Liver (tissue), 9 donors: ENCODE results near the gene TSSK2. TPM values are rescaled to one million over a fixed set of nuclear protein-coding genes. Genes with fewer than 3 reads are reported as not detected.

ENCODE experiments used
- DNase-seq: peaks from one replicate; pipeline ENCODE4 v3.0.0-alpha.2; 2017; ENCODE audit warnings: low spot score
- H3K27ac ChIP-seq, 2 donors: one replicate each; pipeline ENCODE4 v1.7.0; 2013; ENCODE audit warnings: inconsistent platforms in 2 of 2, low read length in 2 of 2, control low read depth in 1 of 2, low read depth in 1 of 2, mild to moderate bottlenecking in 1 of 2
- H3K27me3 ChIP-seq, 4 donors: one replicate each; pipeline versions ENCODE4 v1.6.1 to v1.7.0; 2013; ENCODE audit warnings: low read length in 3 of 4, inconsistent platforms in 1 of 4, mild to moderate bottlenecking in 1 of 4, moderate library complexity in 1 of 4; ENCODE audit not compliant: control insufficient read depth in 4 of 4, insufficient read depth in 4 of 4
- H3K36me3 ChIP-seq, 4 donors: one replicate each; pipeline versions ENCODE4 v1.6.1 to v1.7.0; 2013; ENCODE audit warnings: low read length in 3 of 4, mild to moderate bottlenecking in 3 of 4, low read depth in 1 of 4, moderate library complexity in 1 of 4; ENCODE audit not compliant: control insufficient read depth in 4 of 4, insufficient read depth in 3 of 4
- H3K4me1 ChIP-seq, 4 donors: one replicate each; pipeline versions ENCODE4 v1.6.1 to v1.7.0; 2013; ENCODE audit warnings: low read length in 3 of 4, mild to moderate bottlenecking in 3 of 4, moderate library complexity in 1 of 4; ENCODE audit not compliant: control insufficient read depth in 4 of 4, insufficient read depth in 4 of 4
- H3K4me3 ChIP-seq, 3 donors: one replicate each; pipeline versions ENCODE4 v1.6.1 to v1.7.0; 2013; ENCODE audit warnings: low read length in 3 of 3, control low read depth in 1 of 3, low read depth in 1 of 3, mild to moderate bottlenecking in 1 of 3
- H3K9ac ChIP-seq, 2 donors: one replicate each; pipeline ENCODE4 v1.7.0; 2013; ENCODE audit warnings: low read length in 2 of 2, mild to moderate bottlenecking in 2 of 2, moderate library complexity in 2 of 2, control low read depth in 1 of 2, low read depth in 1 of 2
- H3K9me3 ChIP-seq, 4 donors: one replicate each; pipeline versions ENCODE4 v1.6.1 to v1.7.0; 2013; ENCODE audit warnings: low read length in 3 of 4; ENCODE audit not compliant: control insufficient read depth in 4 of 4
- ATF3 ChIP-seq: IDR thresholded peaks from 2 replicates; pipeline ENCODE4 v1.6.1; 2016; ENCODE audit warnings: antibody characterized with exemption
- CTCF ChIP-seq: fragments of 150-350 bp; IDR thresholded peaks from 2 replicates; pipeline ENCODE4 v1.5.1; 2017; ENCODE audit warnings: improper control_type of control experiment, low read depth, low read length; ENCODE audit not compliant: missing input control
- EGR1 ChIP-seq, 2 donors: IDR thresholded peaks; 2 replicates each; pipeline ENCODE4 v1.6.1; 2016 to 2018; ENCODE audit warnings: antibody characterized with exemption in 2 of 2, low read depth in 2 of 2
- FOXA1 ChIP-seq: IDR thresholded peaks from 2 replicates; pipeline ENCODE4 v1.6.1; 2016; ENCODE audit warnings: antibody characterized with exemption
- FOXA2 ChIP-seq: IDR thresholded peaks from 2 replicates; pipeline ENCODE4 v1.6.1; 2016; ENCODE audit warnings: antibody characterized with exemption
- GABPA ChIP-seq, 2 donors: IDR thresholded peaks in 1 of 2; conservative IDR thresholded peaks in 1 of 2; 2 replicates each; pipeline ENCODE4 v1.6.1; 2016; ENCODE audit warnings: antibody characterized with exemption in 2 of 2, mild to moderate bottlenecking in 1 of 2, moderate library complexity in 1 of 2
- HNF4A ChIP-seq, 2 donors: conservative IDR thresholded peaks; 2 replicates each; pipeline ENCODE4 v1.6.1; 2016; ENCODE audit warnings: antibody characterized with exemption in 2 of 2, mild to moderate bottlenecking in 2 of 2
- HNF4G ChIP-seq: IDR thresholded peaks from 2 replicates; pipeline ENCODE4 v1.6.1; 2016; ENCODE audit warnings: antibody characterized with exemption
- JUND ChIP-seq, 2 donors: IDR thresholded peaks; 2 replicates each; pipeline ENCODE4 v1.6.1; 2016; ENCODE audit warnings: antibody characterized with exemption in 2 of 2
- MAX ChIP-seq: IDR thresholded peaks from 2 replicates; pipeline ENCODE4 v1.6.1; 2016; ENCODE audit warnings: antibody characterized with exemption
- NR2F2 ChIP-seq: IDR thresholded peaks from 2 replicates; pipeline ENCODE4 v1.6.1; 2016; ENCODE audit warnings: antibody characterized with exemption
- RAD21 ChIP-seq, 2 donors: IDR thresholded peaks; 2 replicates each; pipeline ENCODE4 v1.6.1; 2016; ENCODE audit warnings: antibody characterized with exemption in 2 of 2, mild to moderate bottlenecking in 2 of 2
- REST ChIP-seq: IDR thresholded peaks from 2 replicates; pipeline ENCODE4 v1.6.1; 2016; ENCODE audit warnings: antibody characterized with exemption, mild to moderate bottlenecking
- RXRA ChIP-seq, 2 donors: IDR thresholded peaks; 2 replicates each; pipeline ENCODE4 v1.6.1; 2017 to 2018; ENCODE audit warnings: antibody characterized with exemption in 2 of 2, mild to moderate bottlenecking in 1 of 2
- SP1 ChIP-seq: IDR thresholded peaks from 2 replicates; pipeline ENCODE4 v1.6.1; 2018; ENCODE audit warnings: antibody characterized with exemption, mild to moderate bottlenecking
- TAF1 ChIP-seq: conservative IDR thresholded peaks from 2 replicates; pipeline ENCODE4 v1.6.1; 2016; ENCODE audit warnings: antibody characterized with exemption, mild to moderate bottlenecking
- YY1 ChIP-seq: IDR thresholded peaks from 2 replicates; pipeline ENCODE4 v1.6.1; 2016; ENCODE audit warnings: antibody characterized with exemption, mild to moderate bottlenecking
- ZBTB33 ChIP-seq: IDR thresholded peaks from 2 replicates; pipeline ENCODE4 v1.6.1; 2016; ENCODE audit warnings: antibody characterized with exemption
- WGBS: extraction: QIAGEN DNeasy Blood & Tissue Kit; methylation state at CpG from one replicate; pipeline ENCODE4 v1.1.7; 2013; 5-methylcytosine and 5-hydroxymethylcytosine counted together
- polyA plus RNA-seq, 2 donors: library from polyadenylated mRNA; stranded (reverse) in 1 of 2; unstranded in 1 of 2; fragments of 200-250 nt in 1 of 2; fragments of >200 nt in 1 of 2; fragmentation: Nextera tagmentation in 1 of 2; extraction: Ambion mirVana in 1 of 2; gene quantifications; one replicate each; pipeline versions ENCODE4 v1.2.1 to v1.2.3, GENCODE V29; 2013 to 2015
- total RNA-seq, 2 donors: library from RNA; depleted of rRNA; stranded (reverse); fragments of >200 nt; gene quantifications; one replicate each; pipeline ENCODE4 v1.2.3, GENCODE V29; 2014
- donor health status: healthy.
- donor health status: healthy.
- donor health status: healthy.
- donor health status: healthy.
- donor health status: healthy.

TSSK2 gene
- total and polyA plus RNA-seq, 4 donors = 0.08 TPM; not detected in 3

- H3K4me1 ChIP-seq = peaks cover 8 to 38% (median 26%) of the 10 kb centered on the region in 4 donors
- no peaks in the 10 kb centered on the region for H3K27me3 ChIP-seq
- TF ChIP-seq RAD21 (IDR thresholded peaks at IDR 0.05) (no peak), CTCF (no peak), TAF1 (no peak), RXRA (IDR thresholded peaks at IDR 0.05) (no peak), EGR1 (IDR thresholded peaks at IDR 0.05; ENCODE audit: low read depth in 2 of 2) (no peak), ATF3 (no peak), YY1 (no peak), FOXA1 (no peak), MAX (no peak), NR2F2 (no peak), REST (no peak), JUND (IDR thresholded peaks at IDR 0.05) (no peak), HNF4A (conservative IDR thresholded peaks at IDR 0.05) (no peak), SP1 (no peak)
- 89% methylated on average over 11 of the region's 11 CpGs for WGBS
- no peak overlapping the region for H3K4me3 ChIP-seq
- no peak overlapping the region for H3K27ac ChIP-seq
- no peaks in the 10 kb centered on the region for H3K36me3 ChIP-seq
- peak; percentile 31 for DNase-seq
- no peaks in the 10 kb centered on the region for H3K9me3 ChIP-seq
- no peak overlapping the region for H3K9ac ChIP-seq
Observed at GRCh38 chr22:19180740-19181410, 49.8 kb downstream of the TSSK2 start.

GRCh38 chr22:19181786-19182471 is 50.8 kb downstream of the TSSK2 start:
- Histone ChIP-seq H3K4me1 (peaks cover 4 to 27% (median 15%) of the 10 kb centered on the region in 4 donors), H3K36me3 (peaks cover 0 to 3% (median 0%) of the 10 kb centered on the region in 4 donors), H3K4me3 (no peak overlapping the region), H3K9ac (no peak overlapping the region), H3K27ac (no peak overlapping the region), H3K27me3 (no peaks in the 10 kb centered on the region), H3K9me3 (no peaks in the 10 kb centered on the region)
- DNase-seq = peak; percentile 30
- 82% methylated on average over 12 of the region's 12 CpGs for WGBS
- TF ChIP-seq HNF4G = no peak
- no peak for TF ChIP-seq RAD21 (IDR thresholded peaks at IDR 0.05)
- TF ChIP-seq SP1 = no peak
- no peak for TF ChIP-seq NR2F2
- no peak for TF ChIP-seq GABPA (IDR thresholded peaks at IDR 0.05 in 1 of 2, conservative IDR thresholded peaks at IDR 0.05 in 1 of 2)
- no peak for TF ChIP-seq YY1
- TF ChIP-seq FOXA2 = no peak
- TF ChIP-seq MAX = no peak
- TF ChIP-seq ATF3 = no peak
- TF ChIP-seq FOXA1 = no peak
- no peak for TF ChIP-seq JUND (IDR thresholded peaks at IDR 0.05)
- TF ChIP-seq ZBTB33 = no peak
- no peak for TF ChIP-seq EGR1 (IDR thresholded peaks at IDR 0.05; ENCODE audit: low read depth in 2 of 2)
- TF ChIP-seq RXRA (IDR thresholded peaks at IDR 0.05) = no peak
- no peak for TF ChIP-seq HNF4A (conservative IDR thresholded peaks at IDR 0.05)
- no peak for TF ChIP-seq CTCF
